Heart right ventricle (tissue), 16 donors: ENCODE measurements around the gene GPRIN1. TPM values are rescaled to one million over a fixed set of nuclear protein-coding genes. Genes with fewer than 3 reads are reported as not detected.

Source experiments
- ATAC-seq, 8 donors: fragments of 200-7000 bp; cut with Tn5 transposase; one replicate each; pipeline ENCODE4 v1.9.1; 2020; ENCODE audit warnings: mild to moderate bottlenecking in 8 of 8, moderate library complexity in 8 of 8, moderate number of reproducible peaks in 1 of 8
- DNase-seq, 2 donors: peaks; one replicate each; pipeline ENCODE4 v3.0.0-alpha.2; 2020
- H3K27ac ChIP-seq, 10 donors: fragments of 200-600 bp; sonication (generic) in 2 of 10; one replicate each; pipeline versions ENCODE4 v1.5.0 to v1.8.0; 2020 to 2022; ENCODE audit warnings: mild to moderate bottlenecking in 3 of 10
- H3K27me3 ChIP-seq, 7 donors: fragments of 200-600 bp; one replicate each; pipeline ENCODE4 v1.8.0; 2021 to 2022; ENCODE audit warnings: mild to moderate bottlenecking in 2 of 7
- H3K36me3 ChIP-seq, 9 donors: fragments of 200-600 bp; sonication (generic) in 1 of 9; one replicate each; pipeline versions ENCODE4 v1.5.0 to v1.8.0; 2020 to 2022; ENCODE audit warnings: mild to moderate bottlenecking in 2 of 9
- H3K4me1 ChIP-seq, 9 donors: fragments of 200-600 bp; sonication (generic) in 1 of 9; one replicate each; pipeline versions ENCODE4 v1.5.0 to v1.8.0; 2020 to 2022; ENCODE audit warnings: mild to moderate bottlenecking in 4 of 9
- H3K4me3 ChIP-seq, 10 donors: fragments of 200-600 bp; sonication (generic) in 2 of 10; one replicate each; pipeline versions ENCODE4 v1.5.0 to v1.8.0; 2020 to 2022; ENCODE audit warnings: mild to moderate bottlenecking in 7 of 10, moderate library complexity in 2 of 10
- H3K9me3 ChIP-seq, 11 donors: fragments of 200-600 bp in 10 of 11; sonication (generic) in 2 of 11; one replicate each; pipeline versions ENCODE4 v1.5.0 to v1.8.0; 2013 to 2022; ENCODE audit warnings: mild to moderate bottlenecking in 2 of 11, control low read depth in 1 of 11, moderate library complexity in 1 of 11
- CTCF ChIP-seq, 9 donors: fragments of 200-600 bp; sonication (generic) in 2 of 9; IDR thresholded peaks; one replicate each; pipeline versions ENCODE4 v1.5.0 to v1.8.0; 2021 to 2022; ENCODE audit warnings: antibody characterized with exemption in 9 of 9, mild to moderate bottlenecking in 5 of 9, moderate library complexity in 1 of 9
- WGBS, 2 donors: extraction: QIAGEN DNeasy Blood & Tissue Kit; methylation state at CpG; one replicate each; pipeline ENCODE4 v1.1.7; 2013; ENCODE audit warnings: inconsistent platforms in 1 of 2; 5-methylcytosine and 5-hydroxymethylcytosine counted together
- intact Hi-C, 10 donors: fragments of 100-400 bp; cut with DNase I; formaldehyde crosslinking; loops; one replicate each; pipeline versions ENCODE4 v1.11.1 to v1.14.2; 2022
- polyA plus RNA-seq, 2 donors: library from polyadenylated mRNA; stranded (reverse); fragments of 200-250 nt; gene quantifications; one replicate each; pipeline ENCODE4 v1.2.3, GENCODE V29; 2013
- total RNA-seq, 10 donors: library from RNA; stranded (reverse); fragmentation: NEBNext Ultra II Directional in 3 of 10; extraction: Animal tissue kit (Norgen Biotek cat#: 25700) in 3 of 10; gene quantifications; one replicate each; pipeline versions ENCODE4 v1.2.1 to v1.2.4, GENCODE V29; 2021 to 2023
- donor health status: Arrhythmogenic right ventricular cardiomyopathy.
- donor health status: ischemic (EF 13 %, LVEDD 7.1; RV severe dilation, severe dysfunction).
- donor health status: healthy with polysubstance abuse.
- donor health status: DM: no; HTN: yes; CAD: no.
- donor health status: DM: no; HTN: no; CAD: no.
- donor health status: ischemic (EF 25% LVEDD 6.9; RV normal size, moderate dysfunction).
- donor health status: ischemic (EF 25% LVEDD 5.7; RV mildly dilated, moderate dysfunction).
- donor health status: healthy.
- donor health status: DM: yes; HTN: yes; CAD: no.
- donor health status: Ischemic cardiomyopathy.
- donor health status: ischemic (EF 35%, LVEDD 5.7; RV mildly dilated, moderate dysfunction).
- donor health status: nonischemic (EF 11% LVEDD 7.7; RV severe dilation, severe dysfunction).
- donor health status: DM: yes; HTN: yes; CAD: no.
- donor health status: PGD.
- donor health status: ischemic (EF 29% LVEDD 5.4; RV normal size, mild dysfunction).
- donor health status: nonischemic (EF 23%, LVEDD 6.1; RV moderate dilation, normal function).

GPRIN1 gene
- total and polyA plus RNA-seq, 12 donors, result 0.06 to 1.0 (median 0.36) TPM

- Histone ChIP-seq H3K27ac (no peak overlapping the region), H3K27me3 (peaks cover 0 to 34% (median 8%) of the 10 kb centered on the region in 7 donors), H3K9me3 (no peaks in the 10 kb centered on the region), H3K36me3 (no peaks in the 10 kb centered on the region), H3K4me1 (peaks cover 0 to 4% (median 0%) of the 10 kb centered on the region in 9 donors), H3K4me3 (peak overlapping the region in 7 of 10 donors; percentile 24 to 49 (median 38))
- intact Hi-C loops, result loop anchor here in 1 of 10 donors (10.0 kb wide), 1 partner anchor 183 kb away; the partner anchor contains the start of gene CLTB
- ATAC-seq (no peak), DNase-seq (no peak)
- 61 to 62% methylated on average over 45 to 47 of the region's 47 CpGs for WGBS, 2 donors
- no peak for TF ChIP-seq CTCF (IDR thresholded peaks at IDR 0.05)
Observed at GRCh38 chr5:176597417-176598389, 12.3 kb downstream of the GPRIN1 start.

GRCh38 chr5:176596689-176597416 lies 13.1 kb downstream of the GPRIN1 start:
- peak overlapping the region in 9 of 10 donors; percentile 24 to 49 (median 35) for H3K4me3 ChIP-seq
- H3K4me1 ChIP-seq, result peaks cover 0 to 4% (median 0%) of the 10 kb centered on the region in 9 donors
- TF ChIP-seq CTCF (IDR thresholded peaks at IDR 0.05), result peak in 6 of 9 donors; percentile 8 to 48 (median 32)
- H3K27ac ChIP-seq, result no peak overlapping the region
- no peaks in the 10 kb centered on the region for H3K36me3 ChIP-seq
- 1 to 5% methylated on average over 84 to 98 of the region's 98 CpGs for WGBS, 2 donors
- peak; percentile 62 to 78 (median 68) for ATAC-seq
- DNase-seq, result peak in 1 of 2 donors; percentile 38
- H3K27me3 ChIP-seq, result peaks cover 0 to 34% (median 8%) of the 10 kb centered on the region in 7 donors
- intact Hi-C loops, result loop anchor here in 1 of 10 donors (10.0 kb wide), 1 partner anchor 182 kb away; the partner anchor contains the start of gene CLTB
- H3K9me3 ChIP-seq, result no peaks in the 10 kb centered on the region

GRCh38 chr5:176596069-176596644 lies 13.8 kb downstream of the GPRIN1 start:
- TF ChIP-seq CTCF (IDR thresholded peaks at IDR 0.05), result no peak
- Histone ChIP-seq H3K36me3 (no peaks in the 10 kb centered on the region), H3K27me3 (peaks cover 0 to 34% (median 8%) of the 10 kb centered on the region in 7 donors), H3K9me3 (no peaks in the 10 kb centered on the region), H3K4me1 (peaks cover 0 to 4% (median 0%) of the 10 kb centered on the region in 9 donors), H3K4me3 (peak overlapping the region in 4 of 10 donors; percentile 35 to 49 (median 40)), H3K27ac (no peak overlapping the region)
- DNase-seq, result no peak
- 83 to 86% methylated on average over 23 of the region's 23 CpGs for WGBS, 2 donors
- intact Hi-C loops, result loop anchor here in 1 of 10 donors (10.0 kb wide), 1 partner anchor 181 kb away; the partner anchor contains the start of gene CLTB
- peak in 1 of 8 donors; percentile 17 for ATAC-seq
